Colon (tissue), 2 donors: ENCODE data around the gene MTAP.
"Not testable (repeated sequence)": the region's sequence is repeated elsewhere in the genome, so short reads cannot be mapped to it uniquely, and the experiment has no call there.

Experiments used
- FAIRE-seq: peaks from 2 replicates; lab custom pipeline; 2012; peaks lifted over from hg19 to GRCh38; lab: Jason Lieb, UNC
- donor health status: control.
- donor health status: control.

Gene MTAP

GRCh38 chr9:21919377-21920362 lies 117.2 kb downstream of the MTAP start:
- no peak for FAIRE-seq

GRCh38 chr9:21923694-21924093 lies 121.3 kb downstream of the MTAP start:
- no peak for FAIRE-seq

DNA sequence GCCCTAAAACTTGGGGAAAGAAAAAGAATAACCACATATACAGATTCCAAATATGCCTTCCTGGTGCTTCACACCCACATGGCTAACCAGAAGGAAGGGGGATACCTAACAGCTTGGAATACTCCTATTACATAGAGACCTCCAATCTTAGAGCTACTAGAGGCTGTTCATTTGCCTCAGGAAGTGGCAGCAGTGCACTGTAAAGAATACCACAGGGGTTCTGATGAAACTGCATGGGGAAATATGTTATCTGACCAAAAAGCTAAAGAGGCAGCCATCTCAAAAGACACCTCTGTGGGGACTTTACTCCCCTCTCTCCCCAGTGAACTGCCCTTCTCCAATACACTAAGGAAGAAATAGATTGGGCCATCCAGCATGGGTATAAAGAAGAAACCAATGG lies 125.3 kb downstream of the MTAP start:
- no peak for FAIRE-seq

GRCh38 chr9:21931428-21931827 lies 129.0 kb downstream of the MTAP start:
- no peak for FAIRE-seq

DNA sequence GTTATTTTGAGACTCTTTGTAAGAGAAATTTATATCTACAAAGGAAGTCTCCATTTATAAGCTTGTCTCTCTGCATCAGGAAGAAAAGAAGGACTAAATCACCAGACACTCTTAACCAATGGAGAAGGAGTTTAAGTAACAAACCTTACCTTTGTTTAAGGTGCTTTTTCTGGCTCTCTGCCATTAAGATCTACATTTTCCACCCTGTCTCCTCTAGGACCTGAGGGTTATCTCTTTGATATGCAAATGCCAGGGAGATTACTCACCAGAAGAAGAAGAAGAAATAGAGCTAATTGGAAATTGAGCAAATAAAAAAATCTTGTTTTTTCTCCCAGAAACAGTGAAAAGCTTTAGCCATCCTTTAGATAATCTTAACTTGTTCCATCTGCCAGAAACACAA lies 130.8 kb downstream of the MTAP start:
- FAIRE-seq, result no peak

GRCh38 chr9:21933865-21934264 lies 131.4 kb downstream of the MTAP start:
- no peak for FAIRE-seq

DNA sequence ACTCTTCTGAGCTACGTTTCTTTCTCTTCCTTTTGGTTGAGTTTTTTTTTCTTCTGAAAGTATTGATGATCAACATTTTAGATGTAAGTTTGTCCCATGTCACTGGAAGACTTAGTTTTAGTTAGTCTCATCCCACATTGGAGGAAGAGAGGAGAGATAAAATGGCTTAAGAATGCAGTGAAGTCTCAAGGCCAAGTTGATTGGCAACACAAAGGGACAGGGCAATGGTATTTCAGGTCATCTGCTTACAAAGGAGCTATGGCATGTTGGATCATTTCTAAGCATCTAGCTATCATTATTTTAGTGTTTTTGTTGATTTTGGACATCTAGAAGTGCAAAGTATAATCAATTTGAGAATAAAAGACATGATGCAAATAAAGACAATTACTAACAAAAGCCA lies 133.2 kb downstream of the MTAP start:
- no peak for FAIRE-seq

DNA sequence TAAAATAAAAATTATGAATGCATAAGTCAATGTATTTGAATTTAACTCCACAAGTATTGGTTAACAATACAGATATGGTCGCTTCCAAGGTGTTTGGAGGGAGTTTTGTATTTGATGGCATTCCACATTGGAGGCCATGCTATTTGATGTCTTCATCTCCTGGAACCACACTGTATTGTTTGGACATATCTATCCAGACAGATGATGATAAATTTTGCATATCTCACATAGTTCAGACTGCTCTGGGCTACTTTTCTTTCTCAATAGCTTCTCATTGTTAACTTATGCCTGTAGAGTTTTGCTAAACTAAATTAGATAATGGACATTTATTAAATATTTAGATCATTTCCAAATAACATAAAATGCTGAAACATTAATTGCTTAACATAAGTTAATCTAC lies 133.7 kb downstream of the MTAP start:
- FAIRE-seq, result no peak

- FAIRE-seq, result no peak
Measured at GRCh38 chr9:21941337-21941995, 139.0 kb downstream of the MTAP start.

DNA sequence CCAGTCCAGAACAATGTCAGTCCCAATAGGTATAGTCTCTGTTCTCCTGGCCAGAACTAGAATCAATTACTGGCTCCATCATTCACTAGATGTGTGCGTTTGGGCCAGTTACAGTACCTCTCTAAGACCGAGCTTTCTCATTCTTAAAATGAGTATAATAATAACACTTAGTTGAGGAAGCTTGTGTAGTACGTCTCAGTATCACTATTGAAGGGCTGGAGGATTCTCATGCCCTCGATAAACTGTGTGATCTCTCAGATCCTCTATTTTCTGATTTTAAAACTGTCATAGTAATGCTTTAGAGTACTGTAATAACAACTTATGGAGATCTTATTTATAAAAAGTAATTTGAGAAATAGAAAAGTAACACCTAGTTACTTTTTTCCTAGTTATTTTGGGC lies 141.0 kb downstream of the MTAP start:
- FAIRE-seq, result no peak

GRCh38 chr9:21945606-21946005 lies 143.2 kb downstream of the MTAP start:
- FAIRE-seq, result no peak

DNA sequence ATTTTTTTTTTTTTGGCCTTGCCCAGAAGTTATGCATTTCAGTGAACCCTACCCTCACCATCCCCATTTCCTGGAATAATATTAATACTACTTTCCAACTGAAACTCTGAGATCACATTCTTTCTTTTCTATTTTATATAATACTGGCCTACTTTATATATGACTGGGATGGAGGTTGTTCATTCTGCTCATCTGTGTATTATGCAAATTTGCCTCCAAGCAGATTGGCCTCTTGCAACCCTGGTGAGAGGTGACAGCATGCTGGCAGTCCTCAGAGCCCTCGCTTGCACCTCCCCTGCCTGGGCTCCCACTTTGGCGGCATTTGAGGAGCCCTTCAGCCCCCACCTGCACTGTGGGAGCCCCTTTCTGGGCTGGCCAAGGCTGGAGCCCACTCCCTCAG lies 156.4 kb downstream of the MTAP start:
- FAIRE-seq, result no peak

DNA sequence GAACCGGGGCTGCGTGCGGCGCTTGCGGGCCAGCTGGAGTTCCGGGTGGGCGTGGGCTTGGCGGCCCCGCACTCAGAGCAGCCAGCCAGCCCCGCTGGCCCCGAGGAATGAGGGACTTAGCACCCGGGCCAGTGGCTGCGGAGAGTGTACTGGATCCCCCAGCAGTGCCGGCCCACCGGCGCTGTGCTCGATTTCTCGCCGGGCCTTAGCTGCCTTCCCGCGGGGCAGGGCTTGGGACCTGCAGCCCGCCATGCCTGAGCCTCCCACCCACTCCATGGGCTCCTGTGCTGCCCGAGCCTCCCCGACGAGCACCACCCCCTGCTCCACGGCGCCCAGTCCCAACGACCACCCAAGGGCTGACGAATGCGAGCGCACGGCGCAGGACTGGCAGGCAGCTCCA lies 156.8 kb downstream of the MTAP start:
- FAIRE-seq, result not testable (repeated sequence)

DNA sequence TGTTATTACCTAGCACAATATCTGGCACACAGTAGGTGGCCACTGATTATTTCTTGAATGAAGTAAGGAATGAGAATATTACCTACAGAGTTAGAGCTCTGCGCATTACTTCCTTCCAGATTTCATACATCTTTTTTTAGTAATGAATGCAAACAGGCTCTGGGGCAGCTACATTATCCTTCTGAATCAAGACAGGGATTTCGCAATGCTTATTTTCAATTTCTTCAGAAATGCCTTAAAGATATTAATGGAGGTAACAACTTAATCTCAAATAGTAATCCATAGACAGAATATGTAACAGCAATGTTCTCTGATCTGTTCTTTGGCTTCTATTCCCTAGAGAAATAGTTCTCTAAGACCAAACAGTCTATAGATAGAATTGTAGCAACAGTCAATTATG lies 159.1 kb downstream of the MTAP start:
- FAIRE-seq, result no peak

DNA sequence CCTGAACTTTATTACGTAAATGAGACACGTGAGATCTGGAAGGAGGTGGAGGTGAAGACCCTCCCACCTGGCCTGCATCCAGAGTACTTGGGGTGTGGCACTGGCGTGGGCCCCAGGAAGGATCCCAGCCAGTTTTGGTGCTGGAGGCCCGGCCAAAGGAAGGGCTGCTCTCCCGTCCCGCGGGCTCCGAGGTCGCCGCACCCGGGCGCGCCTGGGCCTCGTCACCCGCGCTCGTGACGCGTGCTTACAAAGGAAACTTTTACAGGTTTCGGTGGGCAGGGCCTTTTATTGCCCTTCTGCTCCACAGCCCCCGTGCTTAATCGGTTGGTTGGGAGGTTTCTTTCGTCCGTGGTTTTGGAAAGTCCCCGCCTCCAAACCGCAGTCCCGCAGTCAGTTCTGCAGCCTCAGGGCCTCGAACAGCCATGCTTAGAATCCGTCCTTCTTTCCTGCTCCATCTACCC lies 162.5 kb downstream of the MTAP start:
- no peak for FAIRE-seq

DNA sequence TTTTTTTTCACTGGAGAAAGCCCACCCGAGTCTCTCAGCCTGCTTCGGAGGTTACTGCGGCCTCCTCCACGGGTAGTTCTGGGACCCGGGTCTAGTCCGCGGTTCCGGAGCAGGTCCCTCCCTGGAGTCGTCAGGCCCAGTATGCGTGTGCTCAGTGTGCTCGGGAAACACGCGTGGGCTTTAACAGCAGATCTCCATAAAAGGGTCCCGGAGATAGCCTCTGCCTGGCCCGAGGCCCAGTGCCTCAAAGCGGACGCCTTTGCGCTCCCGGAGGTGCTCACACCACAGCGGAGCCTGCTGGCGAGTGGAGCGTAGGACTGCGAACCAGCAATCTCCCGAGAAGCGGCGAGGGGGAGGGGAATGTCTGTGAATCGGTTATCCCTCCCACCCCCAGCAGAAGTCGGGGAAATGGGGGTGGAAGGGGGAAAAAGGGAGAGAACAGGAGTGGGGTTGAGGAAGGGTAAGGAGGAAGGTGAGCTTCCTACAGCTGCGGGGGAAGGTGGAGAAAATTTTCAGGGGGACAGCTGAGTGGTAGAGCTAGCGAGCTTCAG lies 163.0 kb downstream of the MTAP start:
- no peak for FAIRE-seq

GRCh38 chr9:21966140-21966851 lies 163.9 kb downstream of the MTAP start:
- FAIRE-seq, result no peak

DNA sequence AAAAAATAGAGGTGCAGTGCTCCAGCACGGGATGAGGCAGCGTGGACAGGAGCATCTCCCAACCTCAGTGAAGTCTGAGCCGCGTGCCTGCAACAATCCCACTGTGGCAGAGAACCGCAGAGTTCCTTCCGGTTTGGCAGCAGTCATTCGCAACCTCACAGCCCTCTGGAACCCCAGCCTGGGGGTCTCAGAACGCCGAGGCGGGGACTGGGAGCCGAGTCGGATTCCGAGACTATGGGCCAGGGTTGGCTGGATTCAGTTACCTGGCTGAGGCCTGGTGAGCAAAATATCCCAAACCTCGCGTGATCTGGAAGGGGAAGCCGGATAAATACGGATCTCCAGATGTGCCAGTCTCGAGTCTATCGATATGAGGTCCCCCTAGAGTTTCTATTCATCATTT lies 164.7 kb downstream of the MTAP start:
- no peak for FAIRE-seq

DNA sequence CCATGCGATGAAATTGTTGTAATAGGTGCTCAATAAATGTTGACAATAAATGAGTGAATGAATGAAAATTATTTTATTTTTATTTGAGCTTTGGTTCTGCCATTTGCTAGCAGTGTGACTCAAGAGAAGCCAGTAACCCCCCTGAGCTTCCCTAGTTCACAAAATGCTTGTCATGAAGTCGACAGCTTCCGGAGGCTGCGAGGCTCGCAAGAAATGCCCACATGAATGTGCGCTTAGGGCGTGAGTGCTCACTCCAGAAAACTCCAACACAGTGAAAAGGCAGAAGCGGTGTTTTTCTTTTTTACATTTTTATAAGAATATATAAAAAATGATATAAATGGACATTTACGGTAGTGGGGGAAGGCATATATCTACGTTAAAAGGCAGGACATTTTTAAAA lies 165.3 kb downstream of the MTAP start:
- no peak for FAIRE-seq

DNA sequence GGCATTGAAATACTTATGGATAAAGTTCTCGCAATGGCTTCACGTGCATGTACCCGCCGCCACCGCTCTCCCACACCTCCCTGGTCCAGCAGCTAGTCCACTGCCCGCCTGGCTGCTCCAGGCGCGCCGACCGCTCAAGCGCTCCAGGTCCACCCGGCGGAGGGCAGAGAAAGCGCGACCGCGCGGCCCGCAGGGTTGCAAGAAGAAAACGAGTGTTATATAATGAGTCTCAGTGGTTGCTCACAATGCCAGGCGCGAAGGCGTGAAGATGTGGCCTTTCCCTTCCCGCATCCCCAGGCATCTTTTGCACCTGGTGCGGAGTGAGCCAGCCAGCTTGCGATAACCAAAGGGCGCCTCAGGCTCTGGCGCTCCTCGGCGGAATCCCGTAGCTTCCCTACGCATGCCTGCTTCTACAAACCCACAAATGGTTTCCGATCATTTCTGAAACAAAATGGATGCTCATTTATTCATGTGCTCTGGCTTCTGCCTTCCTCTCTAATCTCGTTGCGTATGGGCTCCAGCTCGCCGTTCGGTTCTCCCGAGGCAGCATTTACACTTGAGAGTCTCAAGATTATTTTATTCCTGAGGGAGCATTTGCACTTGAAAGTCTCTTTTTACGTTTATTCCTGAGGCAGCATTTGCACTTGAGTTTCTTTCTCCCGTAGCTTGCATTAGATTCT lies 166.0 kb downstream of the MTAP start:
- FAIRE-seq, result no peak

- FAIRE-seq, result no peak
Measured at GRCh38 chr9:21969011-21969940, 166.8 kb downstream of the MTAP start.
